Ectodermal cell (in vitro differentiated cells): Measurements from ENCODE around the gene ARHGEF28.

ENCODE experiments used
- H3K27ac ChIP-seq: 2 replicates; pipeline ENCODE4 v1.7.0; 2013; ENCODE audit warnings: mild to moderate bottlenecking, low read depth, low read length; ENCODE audit not compliant: insufficient read depth, poor library complexity, severe bottlenecking
- H3K27me3 ChIP-seq: 2 replicates; pipeline ENCODE4 v1.7.0; 2013; ENCODE audit warnings: mild to moderate bottlenecking, low read length; ENCODE audit not compliant: insufficient read depth, control insufficient read depth, poor library complexity, severe bottlenecking
- H3K36me3 ChIP-seq: one replicate; pipeline ENCODE4 v1.7.0; 2013; ENCODE audit warnings: low read length; ENCODE audit not compliant: control insufficient read depth, insufficient read depth
- H3K4me1 ChIP-seq: one replicate; pipeline ENCODE4 v1.7.0; 2013; ENCODE audit warnings: low read length; ENCODE audit not compliant: control insufficient read depth, insufficient read depth
- H3K4me3 ChIP-seq: 2 replicates; pipeline ENCODE4 v1.7.0; 2013; ENCODE audit warnings: low read depth, low read length, control low read depth; ENCODE audit not compliant: insufficient read depth
- H3K9me3 ChIP-seq: 2 replicates; pipeline ENCODE4 v1.7.0; 2013; ENCODE audit warnings: mild to moderate bottlenecking, low read length, moderate library complexity; ENCODE audit not compliant: control insufficient read depth
- WGBS, 2 experiments: methylation state at CpG; one replicate each; pipeline ENCODE4 v1.1.7; 2013; ENCODE audit warnings: missing lambda C conversion rate in 2 of 2; 5-methylcytosine and 5-hydroxymethylcytosine counted together

Gene ARHGEF28

DNA sequence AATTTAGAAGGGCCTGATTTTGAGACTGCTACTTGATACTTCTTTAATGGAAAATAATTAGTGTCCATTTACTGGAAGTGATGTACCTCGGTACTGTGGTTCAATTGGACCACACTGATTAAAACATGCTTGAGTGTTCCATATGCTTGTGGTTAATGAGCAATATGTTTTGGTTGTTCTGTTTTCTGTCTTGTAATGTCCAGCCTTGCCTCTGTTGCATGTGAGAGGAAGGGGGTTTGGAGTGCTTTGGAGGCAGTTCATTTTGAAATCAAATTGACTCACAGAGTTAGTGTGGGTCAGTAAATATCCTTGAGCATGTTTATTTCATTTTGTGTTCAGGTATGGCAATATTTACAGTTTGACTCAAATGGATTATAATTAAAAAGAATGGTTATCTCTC, 334.4 kb downstream of the ARHGEF28 start:
- H3K27me3 ChIP-seq, result no peaks in the 10 kb centered on the region
- H3K4me3 ChIP-seq, result no peak overlapping the region
- H3K27ac ChIP-seq, result no peak overlapping the region
- H3K9me3 ChIP-seq, result no peaks in the 10 kb centered on the region
- no peaks in the 10 kb centered on the region for H3K4me1 ChIP-seq
- 94 to 96% methylated on average over 1 of the region's 1 CpG for WGBS, 2 experiments
- no peaks in the 10 kb centered on the region for H3K36me3 ChIP-seq

DNA sequence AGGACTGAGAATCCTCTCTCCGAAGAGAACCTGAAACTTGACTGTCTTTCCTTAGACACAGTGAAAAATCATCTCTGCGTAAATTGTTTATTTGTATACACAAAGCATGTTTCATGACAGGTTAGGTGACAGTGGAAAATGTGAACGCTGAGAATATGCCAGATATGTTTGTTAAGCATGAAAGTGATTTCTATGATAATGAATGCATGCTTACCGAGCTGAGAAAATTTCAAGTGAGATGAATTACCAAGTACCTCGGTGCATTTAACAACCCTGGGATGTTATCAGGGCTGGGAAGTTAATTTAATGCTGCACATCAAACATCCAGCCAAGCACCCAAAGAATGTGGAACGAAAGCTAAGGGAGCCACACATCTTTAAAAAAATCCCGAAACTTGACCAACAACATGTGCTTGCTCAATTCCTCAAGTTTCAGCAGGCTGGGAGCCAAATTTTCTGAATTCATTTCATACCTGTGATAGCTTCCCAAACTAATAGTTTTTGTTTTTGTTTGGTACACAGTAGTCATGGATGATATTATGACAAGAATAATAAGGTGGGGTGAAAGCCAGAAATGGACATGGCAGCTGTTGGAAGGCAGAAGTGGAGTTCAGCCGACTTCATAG, 336.9 kb downstream of the ARHGEF28 start:
- Histone ChIP-seq H3K36me3 (no peaks in the 10 kb centered on the region), H3K27me3 (no peaks in the 10 kb centered on the region), H3K4me1 (no peaks in the 10 kb centered on the region), H3K9me3 (no peaks in the 10 kb centered on the region), H3K27ac (no peak overlapping the region), H3K4me3 (no peak overlapping the region)
- WGBS, 2 experiments, result 89% methylated on average over 8 of the region's 8 CpGs

DNA sequence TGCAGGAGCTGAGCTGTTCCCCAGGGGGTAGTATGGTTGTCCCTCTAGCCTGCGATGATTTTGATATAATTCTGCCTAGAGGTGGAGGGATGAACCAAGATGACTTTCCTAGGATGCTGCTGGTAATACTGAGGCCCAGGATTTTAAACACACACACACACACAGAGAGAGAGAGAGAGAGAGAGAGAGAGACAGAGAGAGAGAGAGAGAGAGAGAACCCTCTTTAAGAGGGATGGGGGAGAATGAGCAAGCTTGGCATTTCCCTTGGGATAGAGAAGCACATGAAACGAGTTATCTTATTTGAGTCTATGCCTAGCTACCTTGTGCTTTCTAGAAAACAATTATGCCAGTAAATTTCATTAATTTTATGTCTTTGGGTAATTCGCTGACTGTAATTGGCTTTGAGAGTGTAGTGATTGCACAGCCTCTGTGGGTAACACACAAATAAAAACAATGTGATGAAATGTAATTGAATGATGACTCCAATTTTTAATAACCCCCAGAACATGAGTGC, 338.4 kb downstream of the ARHGEF28 start:
- H3K27me3 ChIP-seq, result no peaks in the 10 kb centered on the region
- H3K9me3 ChIP-seq, result no peaks in the 10 kb centered on the region
- no peak overlapping the region for H3K27ac ChIP-seq
- 81% methylated on average over 3 of the region's 3 CpGs for WGBS, 2 experiments
- H3K4me3 ChIP-seq, result no peak overlapping the region
- H3K4me1 ChIP-seq, result no peaks in the 10 kb centered on the region
- H3K36me3 ChIP-seq, result no peaks in the 10 kb centered on the region

DNA sequence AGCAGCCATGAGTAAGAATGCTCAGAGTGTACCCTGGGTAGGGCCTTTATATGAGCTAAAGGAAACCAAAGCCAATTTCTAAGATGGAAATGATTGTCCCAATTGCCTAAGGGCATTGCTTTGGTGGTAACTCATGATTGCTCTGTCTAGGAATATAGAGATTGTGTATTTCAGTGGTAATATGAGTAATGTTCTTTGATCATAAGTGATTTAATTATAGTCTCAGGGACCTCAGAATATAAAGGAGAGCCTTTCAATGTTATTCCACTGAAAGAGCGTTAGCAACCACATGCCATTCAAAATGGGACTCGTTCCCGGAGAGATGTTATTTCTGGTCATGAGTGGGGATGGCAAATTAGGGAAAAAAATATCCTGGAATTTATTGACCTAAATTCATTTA, 340.5 kb downstream of the ARHGEF28 start:
- 88 to 100% methylated on average over 2 to 3 of the region's 3 CpGs for WGBS, 2 experiments
- no peaks in the 10 kb centered on the region for H3K36me3 ChIP-seq
- no peak overlapping the region for H3K27ac ChIP-seq
- no peaks in the 10 kb centered on the region for H3K4me1 ChIP-seq
- no peaks in the 10 kb centered on the region for H3K27me3 ChIP-seq
- H3K9me3 ChIP-seq, result no peaks in the 10 kb centered on the region
- H3K4me3 ChIP-seq, result no peak overlapping the region

DNA sequence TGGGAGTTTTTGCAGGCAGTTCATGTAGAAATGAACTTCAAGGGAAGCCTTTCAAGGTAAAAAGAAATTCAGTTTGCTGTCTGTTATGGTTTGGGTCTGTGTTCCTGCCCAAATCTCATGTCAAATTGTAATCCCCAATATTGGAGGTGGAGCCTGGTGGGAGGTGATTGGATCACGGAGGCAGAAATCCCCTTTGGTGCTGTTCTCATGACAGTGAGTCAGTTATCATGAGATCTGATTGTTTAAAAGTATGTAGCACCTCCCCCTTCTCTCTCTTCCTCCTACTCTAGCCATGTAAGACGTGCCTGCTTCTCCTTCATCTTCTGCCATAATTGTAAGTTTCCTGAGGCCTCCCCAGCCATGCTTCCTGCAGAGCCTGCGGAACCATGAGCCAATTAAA, 341.4 kb downstream of the ARHGEF28 start:
- H3K4me1 ChIP-seq, result no peaks in the 10 kb centered on the region
- H3K9me3 ChIP-seq, result no peaks in the 10 kb centered on the region
- WGBS, 2 experiments, result 81 to 92% methylated on average over 2 to 3 of the region's 3 CpGs
- H3K4me3 ChIP-seq, result no peak overlapping the region
- no peak overlapping the region for H3K27ac ChIP-seq
- H3K27me3 ChIP-seq, result no peaks in the 10 kb centered on the region
- no peaks in the 10 kb centered on the region for H3K36me3 ChIP-seq

DNA sequence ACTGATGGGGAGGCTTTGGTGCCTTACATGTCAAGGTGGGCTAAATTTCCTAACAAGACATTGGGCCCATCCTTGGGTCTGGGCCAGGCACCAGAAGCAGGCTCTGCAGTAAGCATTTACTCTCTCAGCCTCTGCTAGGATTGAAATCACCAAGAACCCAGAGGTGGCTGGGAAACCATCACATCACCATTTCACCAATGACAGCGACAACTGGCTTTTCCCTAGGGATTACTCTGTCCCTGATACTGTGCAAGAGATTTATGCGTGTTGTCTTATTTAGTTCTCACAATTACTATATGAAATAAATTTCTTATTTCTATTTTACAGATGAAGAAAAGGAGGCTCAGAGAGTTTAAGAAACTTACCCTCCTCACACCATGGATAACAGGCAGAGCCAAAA, 342.2 kb downstream of the ARHGEF28 start:
- Histone ChIP-seq H3K27me3 (no peaks in the 10 kb centered on the region), H3K4me1 (no peaks in the 10 kb centered on the region), H3K27ac (no peak overlapping the region), H3K36me3 (no peaks in the 10 kb centered on the region), H3K9me3 (no peaks in the 10 kb centered on the region), H3K4me3 (no peak overlapping the region)
- WGBS, 2 experiments, result 85 to 94% methylated on average over 2 of the region's 2 CpGs

DNA sequence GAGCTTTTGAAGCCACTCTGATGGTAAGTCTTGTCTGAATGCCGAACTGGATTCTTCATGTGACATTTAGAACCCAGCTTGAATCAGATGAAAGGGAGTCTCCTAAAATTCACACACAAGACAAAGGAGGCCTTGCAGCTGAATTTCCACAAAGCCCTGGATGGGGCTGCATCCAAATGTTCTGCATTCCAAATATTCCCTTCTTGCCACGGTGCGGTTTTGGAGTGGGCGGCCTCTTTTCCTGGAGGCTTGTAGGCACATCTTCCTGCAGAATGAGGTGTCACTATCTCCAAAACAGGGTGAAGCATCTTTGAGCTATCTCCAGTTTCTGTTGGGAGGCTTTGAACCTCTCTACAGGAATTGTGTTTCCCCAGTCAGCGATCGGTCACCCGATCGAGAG, 342.7 kb downstream of the ARHGEF28 start:
- H3K27ac ChIP-seq, result no peak overlapping the region
- 78% methylated on average over 8 of the region's 8 CpGs for WGBS, 2 experiments

DNA sequence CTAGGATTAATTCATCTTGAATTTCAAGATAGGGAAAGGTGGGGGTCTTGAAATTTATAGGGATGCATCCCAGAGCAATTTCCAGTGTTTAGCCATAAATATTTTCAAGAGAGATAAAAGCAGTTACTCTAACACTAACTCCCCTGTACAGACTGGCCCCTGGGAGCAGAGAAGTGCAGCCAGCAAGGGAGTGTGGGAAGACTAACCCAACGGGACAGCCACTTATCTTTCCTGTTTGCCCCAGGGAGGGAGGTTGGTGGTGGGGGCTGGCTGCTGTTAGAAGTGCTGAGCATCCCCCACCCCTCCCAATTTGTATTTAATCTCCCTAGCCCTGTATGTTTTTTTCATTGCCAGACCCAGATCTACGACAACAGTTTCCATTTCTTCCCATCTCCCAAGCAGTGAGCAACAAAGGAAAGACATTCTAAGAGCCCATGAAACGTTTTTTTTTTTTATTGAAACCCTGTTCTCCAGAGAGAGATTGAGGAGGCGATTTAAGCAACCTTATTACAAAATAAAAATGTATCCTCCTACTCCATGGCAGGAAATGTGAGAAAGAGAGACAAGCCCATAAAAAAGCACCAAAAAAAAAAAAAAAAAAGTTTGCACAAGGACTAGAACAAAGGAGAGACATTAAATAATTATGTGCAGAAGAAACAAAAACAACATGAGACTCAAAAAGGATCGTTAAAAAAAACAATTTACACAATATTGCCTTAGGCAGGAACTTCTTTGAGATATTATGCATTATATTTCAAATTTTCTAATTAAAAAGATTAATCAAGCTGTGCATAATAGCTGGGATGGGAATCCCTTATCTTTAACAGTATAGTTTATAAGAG, 343.4 kb downstream of the ARHGEF28 start:
- Histone ChIP-seq H3K27ac (no peak overlapping the region), H3K9me3 (no peaks in the 10 kb centered on the region), H3K4me1 (no peaks in the 10 kb centered on the region), H3K4me3 (no peak overlapping the region), H3K36me3 (no peaks in the 10 kb centered on the region), H3K27me3 (no peaks in the 10 kb centered on the region)
- WGBS, 2 experiments, result 66 to 67% methylated on average over 3 to 4 of the region's 5 CpGs

More for the DNA sequence above, 342.7 kb downstream of the ARHGEF28 start:
- H3K4me1 ChIP-seq, result no peaks in the 10 kb centered on the region
- no peaks in the 10 kb centered on the region for H3K27me3 ChIP-seq
- no peaks in the 10 kb centered on the region for H3K9me3 ChIP-seq
- H3K4me3 ChIP-seq, result no peak overlapping the region
- no peaks in the 10 kb centered on the region for H3K36me3 ChIP-seq

DNA sequence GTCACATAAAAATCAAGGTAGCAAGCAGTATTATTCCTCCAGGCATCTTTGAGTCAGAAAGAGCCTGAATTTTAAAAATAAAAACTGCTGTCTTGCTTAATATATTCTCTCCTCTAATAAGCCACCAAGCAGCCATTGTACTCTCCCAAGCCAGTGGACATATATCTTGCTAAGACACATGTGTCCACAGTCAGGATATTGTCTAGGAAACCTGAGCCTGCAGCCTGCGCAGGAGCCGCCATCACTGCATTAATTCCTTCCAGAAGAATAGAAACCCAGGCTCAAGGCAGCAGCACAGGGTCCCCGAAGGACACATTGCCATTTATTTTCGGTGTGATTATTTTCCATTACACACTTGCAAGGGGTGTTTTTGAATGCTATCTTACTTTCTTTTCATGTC, 345.3 kb downstream of the ARHGEF28 start:
- Histone ChIP-seq H3K36me3 (no peaks in the 10 kb centered on the region), H3K4me3 (no peak overlapping the region), H3K27ac (no peak overlapping the region), H3K27me3 (no peaks in the 10 kb centered on the region), H3K4me1 (no peaks in the 10 kb centered on the region), H3K9me3 (no peaks in the 10 kb centered on the region)
- 93 to 96% methylated on average over 4 of the region's 4 CpGs for WGBS, 2 experiments

DNA sequence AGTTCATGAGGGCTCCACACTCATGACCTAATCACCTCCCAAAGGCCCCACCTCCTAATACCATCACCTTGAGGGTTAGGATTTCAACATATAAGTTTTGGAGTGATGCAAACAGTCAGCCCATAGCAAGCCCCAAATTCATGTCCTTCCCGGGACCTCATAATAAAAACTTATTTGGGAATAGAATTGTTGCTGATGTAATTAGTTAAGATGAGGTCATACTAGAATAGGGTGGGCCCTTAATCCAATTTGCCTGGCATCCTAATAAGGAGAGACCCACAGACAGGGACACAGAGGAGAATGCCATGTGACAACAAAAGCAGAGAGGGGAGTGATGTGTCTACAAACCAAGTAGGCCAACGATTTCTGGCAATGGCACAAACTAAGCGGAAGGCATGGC, 347.1 kb downstream of the ARHGEF28 start:
- Histone ChIP-seq H3K4me1 (no peaks in the 10 kb centered on the region), H3K36me3 (no peaks in the 10 kb centered on the region), H3K9me3 (no peaks in the 10 kb centered on the region), H3K27me3 (no peaks in the 10 kb centered on the region), H3K4me3 (no peak overlapping the region), H3K27ac (no peak overlapping the region)
- WGBS, 2 experiments, result 96 to 97% methylated on average over 3 of the region's 3 CpGs
